IMR-90 (cell line): ENCODE data around the gene CSK. TPM values are rescaled to one million over a fixed set of nuclear protein-coding genes. Genes with fewer than 3 reads are reported as not detected.

Source experiments
- ATAC-seq: fragments of 200-7000 bp; cut with Tn5 transposase; 2 replicates; pipeline ENCODE4 v1.9.1; 2020; ENCODE audit warnings: low read depth, mild to moderate bottlenecking, moderate library complexity
- BruUV-seq: library from RNA; stranded (reverse); fragments of 400-500 nt; replicated peaks from 2 replicates; lab custom pipeline; 2021; lab: Mats Ljungman, UMichigan
- CTCF ChIA-PET: fragments of 300-600 bp; formaldehyde crosslinking; extraction: SDS; loops from one replicate; lab custom pipeline; 2021; ENCODE audit warnings: antibody characterized with exemption; lab: Yijun Ruan, JAX
- POLR2A ChIA-PET: fragments of 300-600 bp; sonication (Branson Sonifier 250); formaldehyde crosslinking; loops from one replicate; lab custom pipeline; 2022; ENCODE audit warnings: antibody characterized with exemption; ENCODE audit not compliant: unreplicated experiment; lab: Charles Lee
- DNase-seq: peaks from one replicate; pipeline ENCODE4 v3.0.0; 2013
- H2AFZ ChIP-seq: replicated peaks from 2 replicates; pipeline ENCODE3; 2013; ENCODE audit warnings: low read length, mild to moderate bottlenecking; ENCODE audit not compliant: poor library complexity
- H2AK5ac ChIP-seq: 2 replicates; pipeline ENCODE4 v1.6.1; 2013; ENCODE audit warnings: low read depth, low read length, inconsistent platforms
- H2AK9ac ChIP-seq: replicated peaks from 2 replicates; pipeline ENCODE3; 2013; ENCODE audit warnings: mild to moderate bottlenecking, low read depth, low read length, moderate library complexity; ENCODE audit not compliant: poor library complexity
- H2BK120ac ChIP-seq: 2 replicates; pipeline ENCODE4 v1.6.1; 2013; ENCODE audit warnings: low read depth, low read length, inconsistent platforms
- H2BK15ac ChIP-seq: 3 replicates; pipeline ENCODE4 v1.6.1; 2013; ENCODE audit warnings: low read depth, low read length, inconsistent platforms
- H2BK20ac ChIP-seq: 2 replicates; pipeline ENCODE4 v1.6.1; 2013; ENCODE audit warnings: low read depth, mild to moderate bottlenecking, inconsistent platforms, low read length, moderate library complexity
- H2BK5ac ChIP-seq: 2 replicates; pipeline ENCODE4 v1.6.1; 2013; ENCODE audit warnings: mild to moderate bottlenecking, low read depth, low read length, inconsistent platforms; ENCODE audit not compliant: poor library complexity, severe bottlenecking
- H3K14ac ChIP-seq: replicated peaks from 2 replicates; pipeline ENCODE4 v1.6.1; 2013; ENCODE audit warnings: low read depth, low read length, inconsistent platforms
- H3K18ac ChIP-seq: 2 replicates; pipeline ENCODE4 v1.6.1; 2013; ENCODE audit warnings: low read depth, low read length, control low read depth
- H3K23ac ChIP-seq: 2 replicates; pipeline ENCODE4 v1.6.1; 2013; ENCODE audit warnings: low read depth, low read length, inconsistent platforms
- H3K27ac ChIP-seq: 2 replicates; pipeline ENCODE4 v1.5.1; 2013; ENCODE audit warnings: mild to moderate bottlenecking, control low read depth, low read length; ENCODE audit not compliant: insufficient read depth
- H3K27me3 ChIP-seq: 2 replicates; pipeline ENCODE4 v1.6.1; 2013; ENCODE audit warnings: low read length; ENCODE audit not compliant: control insufficient read depth, insufficient read depth
- H3K36me3 ChIP-seq: 2 replicates; pipeline ENCODE4 v1.6.1; 2013; ENCODE audit warnings: low read length, mixed read lengths; ENCODE audit not compliant: control insufficient read depth, insufficient read depth
- H3K4ac ChIP-seq: 2 replicates; pipeline ENCODE4 v1.6.1; 2013; ENCODE audit warnings: low read depth, low read length, inconsistent platforms
- H3K4me1 ChIP-seq: 2 replicates; pipeline ENCODE4 v1.6.1; 2013; ENCODE audit warnings: low read length, mixed read lengths; ENCODE audit not compliant: control insufficient read depth, insufficient read depth
- H3K4me2 ChIP-seq: 2 replicates; pipeline ENCODE4 v1.6.1; 2013; ENCODE audit warnings: low read depth, mild to moderate bottlenecking, control low read depth, low read length, moderate library complexity
- H3K4me3 ChIP-seq: 2 replicates; pipeline ENCODE4 v1.5.1; 2013; ENCODE audit warnings: low read depth, mild to moderate bottlenecking, control low read depth, low read length, moderate library complexity; ENCODE audit not compliant: insufficient read depth
- H3K56ac ChIP-seq: 2 replicates; pipeline ENCODE4 v1.6.1; 2013; ENCODE audit warnings: low read length, inconsistent platforms; ENCODE audit not compliant: insufficient read depth; ENCODE audit errors: extremely low read depth
- H3K79me1 ChIP-seq, 2 experiments: 2 replicates each; pipeline ENCODE4 v1.6.1; 2013; ENCODE audit warnings: low read length in 2 of 2, inconsistent platforms in 1 of 2, low read depth in 1 of 2
- H3K9ac ChIP-seq: 2 replicates; pipeline ENCODE4 v1.6.1; 2013; ENCODE audit warnings: low read depth, low read length, control low read depth
- H3K9me1 ChIP-seq: 2 replicates; pipeline ENCODE4 v1.6.1; 2013; ENCODE audit warnings: low read length, inconsistent platforms; ENCODE audit not compliant: insufficient read depth
- H3K9me3 ChIP-seq: 2 replicates; pipeline ENCODE4 v1.6.1; 2013; ENCODE audit warnings: low read length; ENCODE audit not compliant: control insufficient read depth, insufficient read depth
- H4K20me1 ChIP-seq: 2 replicates; pipeline ENCODE4 v1.6.1; 2013; ENCODE audit warnings: low read length, inconsistent platforms; ENCODE audit not compliant: insufficient read depth
- H4K5ac ChIP-seq: 2 replicates; pipeline ENCODE4 v1.6.1; 2013; ENCODE audit warnings: mild to moderate bottlenecking, low read depth, low read length, control low read depth
- H4K8ac ChIP-seq, 2 experiments: 2 replicates each; pipeline ENCODE4 v1.6.1; 2013; ENCODE audit warnings: low read depth in 2 of 2, low read length in 2 of 2, control low read depth in 1 of 2, inconsistent platforms in 1 of 2
- H4K91ac ChIP-seq: 2 replicates; pipeline ENCODE4 v1.6.1; 2013; ENCODE audit warnings: low read depth, low read length, inconsistent platforms; ENCODE audit not compliant: insufficient read depth
- BHLHE40 ChIP-seq: fragments of 150-350 bp; IDR thresholded peaks from 2 replicates; pipeline ENCODE4 v1.6.1; 2016; ENCODE audit warnings: mild to moderate bottlenecking, low read depth, low read length
- CEBPB ChIP-seq: IDR thresholded peaks from 2 replicates; pipeline ENCODE4 v1.6.1; 2012; ENCODE audit warnings: low read depth, low read length, improper control_type of control experiment
- CHD1 ChIP-seq: IDR thresholded peaks from 2 replicates; pipeline ENCODE4 v1.6.1; 2012; ENCODE audit warnings: low read depth, low read length, improper control_type of control experiment
- FOS ChIP-seq: fragments of 150-350 bp; IDR thresholded peaks from 2 replicates; pipeline ENCODE4 v1.6.1; 2016; ENCODE audit warnings: low read depth, low read length
- MAFK ChIP-seq: IDR thresholded peaks from 2 replicates; pipeline ENCODE4 v1.6.1; 2012; ENCODE audit warnings: low read depth, low read length, improper control_type of control experiment
- POLR2A ChIP-seq: IDR thresholded peaks from 2 replicates; pipeline ENCODE4 v1.6.1; 2012; ENCODE audit warnings: mild to moderate bottlenecking, low read depth, low read length
- RAD21 ChIP-seq: IDR thresholded peaks from 2 replicates; pipeline ENCODE4 v1.6.1; 2012; ENCODE audit warnings: low read length, improper control_type of control experiment
- RCOR1 ChIP-seq: IDR thresholded peaks from 2 replicates; pipeline ENCODE4 v1.6.1; 2012; ENCODE audit warnings: mild to moderate bottlenecking, low read length, improper control_type of control experiment; ENCODE audit not compliant: insufficient replicate concordance
- WGBS, 2 experiments: methylation state at CpG; one replicate each; pipeline versions ENCODE4 v1.1.5 to v1.1.7; 2013; ENCODE audit warnings: missing lambda C conversion rate in 2 of 2; ENCODE audit not compliant: insufficient read length in 1 of 2; ENCODE audit errors: extremely low coverage in 2 of 2; 5-methylcytosine and 5-hydroxymethylcytosine counted together
- dilution Hi-C: fragments of 300-500 bp; cut with HindIII; formaldehyde crosslinking; loops from one replicate; pipeline ENCODE4 v1.14.3; 2018; ENCODE audit warnings: low sequenced_read_pairs; ENCODE audit not compliant: unreplicated experiment
- in situ Hi-C: fragments of 300-500 bp; cut with MboI; formaldehyde crosslinking; loops from 3 replicates; pipeline ENCODE4 v1.14.3; 2019; ENCODE audit warnings: low sequenced_read_pairs, inconsistent platforms, mixed read lengths
- intact Hi-C: fragments of 100-400 bp; cut with micrococcal nuclease; formaldehyde crosslinking; loops from 2 replicates; pipeline ENCODE4 v1.10.0; 2022
- polyA plus RNA-seq, 3 experiments: library from polyadenylated mRNA; depleted of rRNA; stranded (reverse); fragments of >200 nt; gene quantifications; 2 replicates each; pipeline ENCODE4 v1.2.3, GENCODE V29; 2012; ENCODE audit warnings: low replicate concordance in 1 of 3
- total RNA-seq: library from RNA; depleted of rRNA; stranded (reverse); fragments of >200 nt; gene quantifications from 2 replicates; pipeline ENCODE4 v1.2.3, GENCODE V29; 2012

The CSK gene
- total and polyA plus RNA-seq, 2 of the 4 experiments (the other 2 are of a cell fraction), result 10.8 to 54.0 TPM

- H3K23ac ChIP-seq, result no peak overlapping the region
- no peak overlapping the region for H3K27ac ChIP-seq
- BruUV-seq, result no TSS peak
- WGBS, 2 experiments, result 71% methylated on average over 1 of the region's 6 CpGs; no CpG with 5 or more reads in 1 of the 2 experiments
- no peak overlapping the region for H3K18ac ChIP-seq
- H2AK9ac ChIP-seq, result no peak overlapping the region
- H4K91ac ChIP-seq, result no peak overlapping the region
- no peak overlapping the region for H3K4ac ChIP-seq
- TF ChIP-seq RAD21 (no peak), CHD1 (no peak), BHLHE40 (no peak), RCOR1 (no peak), FOS (no peak), CEBPB (no peak), POLR2A (no peak), MAFK (no peak)
- H2BK5ac ChIP-seq, result no peak overlapping the region
- dilution Hi-C loops, result no loop called here
- in situ Hi-C loops, result no loop called here
- no peak overlapping the region for H4K5ac ChIP-seq
- H3K27me3 ChIP-seq, result no peaks in the 10 kb centered on the region
- H3K4me1 ChIP-seq, result peaks cover 1% of the 10 kb centered on the region; the same call in 1 of the 2 replicates
- peaks cover 33% of the 10 kb centered on the region for H3K36me3 ChIP-seq
- no peak overlapping the region for H2BK20ac ChIP-seq
- H3K4me2 ChIP-seq, result no peak overlapping the region
- H3K79me1 ChIP-seq, result peaks cover 0 to 13% of the 10 kb centered on the region in 2 experiments; a peak in 2 of 4 replicates
- no peak overlapping the region for H2BK15ac ChIP-seq
- no peak overlapping the region for H4K8ac ChIP-seq
- POLR2A ChIA-PET, result no interaction called here
- no peak for DNase-seq
- no peak overlapping the region for H2AFZ ChIP-seq
- intact Hi-C loops, result no loop called here
- no peak for ATAC-seq
- CTCF ChIA-PET, result no interaction called here
- H2BK120ac ChIP-seq, result no peak overlapping the region
- no peak overlapping the region for H3K4me3 ChIP-seq
- H2AK5ac ChIP-seq, result no peak overlapping the region
- peaks cover 5% of the 10 kb centered on the region for H3K9me1 ChIP-seq
- no peak overlapping the region for H3K9ac ChIP-seq
- H3K56ac ChIP-seq, result no peak overlapping the region
- H3K14ac ChIP-seq, result no peak overlapping the region
- peaks cover 14% of the 10 kb centered on the region; the same call in 1 of the 2 replicates for H4K20me1 ChIP-seq
- H3K9me3 ChIP-seq, result no peaks in the 10 kb centered on the region
These were observed 23.1 kb downstream of the CSK start for GRCh38 chr15:74804935-74805334.
